Colonic mucosa (tissue), 4 donors: ENCODE measurements around the gene RHBDL1. TPM values are rescaled to one million over a fixed set of nuclear protein-coding genes. Genes with fewer than 3 reads are reported as not detected.

ENCODE experiments used
- DNase-seq: peaks from one replicate; pipeline ENCODE4 v3.0.0-alpha.2; 2020
- H3K27ac ChIP-seq: fragments of 200-600 bp; one replicate; pipeline ENCODE4 v1.8.0; 2021
- H3K27me3 ChIP-seq: fragments of 200-600 bp; one replicate; pipeline ENCODE4 v1.8.0; 2021
- H3K36me3 ChIP-seq: fragments of 200-600 bp; one replicate; pipeline ENCODE4 v1.8.0; 2021
- H3K4me1 ChIP-seq: fragments of 200-600 bp; one replicate; pipeline ENCODE4 v1.8.0; 2021; ENCODE audit warnings: mild to moderate bottlenecking
- H3K4me3 ChIP-seq: fragments of 200-600 bp; one replicate; pipeline ENCODE4 v1.8.0; 2021
- H3K9ac ChIP-seq, 2 donors: one replicate each; pipeline ENCODE4 v1.7.0; 2013; ENCODE audit warnings: control low read depth in 2 of 2, low read depth in 2 of 2, low read length in 2 of 2
- H3K9me3 ChIP-seq: fragments of 200-600 bp; one replicate; pipeline ENCODE4 v1.8.0; 2021
- intact Hi-C: fragments of 100-400 bp; cut with DNase I; formaldehyde crosslinking; loops from one replicate; pipeline ENCODE4 v1.14.1; 2022
- total RNA-seq, 2 donors: library from RNA; stranded (reverse); fragmentation: NEBNext Ultra II Directional in 1 of 2; extraction: Animal tissue kit (Norgen Biotek cat#: 25700) in 1 of 2; gene quantifications; one replicate each; pipeline ENCODE4 v1.2.1, GENCODE V29; 2021
- TF ChIP-seq, protein P1 (sequence below): fragments of 200-600 bp; IDR thresholded peaks from one replicate; pipeline ENCODE4 v1.8.0; 2022; ENCODE audit warnings: antibody characterized with exemption, mild to moderate bottlenecking
- donor health status: healthy.
- donor health status: DM: no; HTN: no; CAD: no.
- donor health status: DM: no; HTN: no; CAD: no.

The RHBDL1 gene
- total RNA-seq, 2 donors from 2014 or later = 4.0 to 5.7 TPM

DNA sequence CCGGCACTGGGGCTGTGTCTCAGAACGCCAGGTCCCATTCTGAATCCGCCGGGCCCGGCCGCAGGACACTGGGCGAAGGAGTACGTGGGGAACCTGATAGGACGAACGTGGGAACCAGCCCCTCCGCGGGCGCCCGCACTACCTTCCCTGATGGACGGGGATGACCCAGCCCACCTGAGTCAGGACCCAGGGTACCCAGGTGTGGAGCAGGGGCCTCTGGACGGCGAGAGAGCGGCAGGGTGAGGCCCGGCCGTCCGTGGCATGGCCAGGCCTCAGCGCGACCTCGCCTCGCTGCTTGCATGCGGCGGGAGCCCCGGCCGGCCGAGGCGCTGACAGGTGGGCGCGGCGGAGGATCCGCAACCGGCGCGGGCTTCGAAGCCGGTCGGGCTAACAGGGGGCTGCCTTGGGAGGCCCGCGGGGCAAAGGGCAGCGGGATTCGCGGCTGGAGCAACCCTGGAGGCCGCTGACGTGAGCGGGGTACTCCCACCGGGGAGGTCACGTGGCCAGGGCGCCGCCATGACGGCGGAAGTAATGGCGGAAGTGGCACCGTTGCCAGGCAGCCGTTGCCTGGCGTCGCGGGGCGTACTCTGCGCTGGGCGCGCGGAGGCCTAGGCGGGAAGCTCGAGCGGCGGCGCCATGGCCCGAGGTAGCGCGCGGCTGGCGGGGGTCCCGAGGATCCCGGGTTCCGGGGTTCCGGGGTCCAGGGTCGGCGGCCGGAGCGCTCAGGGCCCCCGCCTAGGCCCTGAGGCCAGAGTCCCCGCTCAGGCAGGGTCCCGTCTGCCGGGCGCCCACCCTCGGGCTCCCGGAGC, 26.5 kb upstream of the RHBDL1 start, which contains the start of gene WDR90:
Gene WDR90 (plus strand): TSS at position 585 of the 809 bp plus-strand sequence. CDS start 52 bp downstream, at position 637.
- peak within 1 kb of the TSS; percentile 82 to 95 for H3K9ac ChIP-seq
- H3K9me3 ChIP-seq = no peaks in the 10 kb centered on the region
- H3K36me3 ChIP-seq = no peaks in the 10 kb centered on the region
- no peaks in the 10 kb centered on the region for H3K27me3 ChIP-seq
- TF ChIP-seq, protein P1, sequence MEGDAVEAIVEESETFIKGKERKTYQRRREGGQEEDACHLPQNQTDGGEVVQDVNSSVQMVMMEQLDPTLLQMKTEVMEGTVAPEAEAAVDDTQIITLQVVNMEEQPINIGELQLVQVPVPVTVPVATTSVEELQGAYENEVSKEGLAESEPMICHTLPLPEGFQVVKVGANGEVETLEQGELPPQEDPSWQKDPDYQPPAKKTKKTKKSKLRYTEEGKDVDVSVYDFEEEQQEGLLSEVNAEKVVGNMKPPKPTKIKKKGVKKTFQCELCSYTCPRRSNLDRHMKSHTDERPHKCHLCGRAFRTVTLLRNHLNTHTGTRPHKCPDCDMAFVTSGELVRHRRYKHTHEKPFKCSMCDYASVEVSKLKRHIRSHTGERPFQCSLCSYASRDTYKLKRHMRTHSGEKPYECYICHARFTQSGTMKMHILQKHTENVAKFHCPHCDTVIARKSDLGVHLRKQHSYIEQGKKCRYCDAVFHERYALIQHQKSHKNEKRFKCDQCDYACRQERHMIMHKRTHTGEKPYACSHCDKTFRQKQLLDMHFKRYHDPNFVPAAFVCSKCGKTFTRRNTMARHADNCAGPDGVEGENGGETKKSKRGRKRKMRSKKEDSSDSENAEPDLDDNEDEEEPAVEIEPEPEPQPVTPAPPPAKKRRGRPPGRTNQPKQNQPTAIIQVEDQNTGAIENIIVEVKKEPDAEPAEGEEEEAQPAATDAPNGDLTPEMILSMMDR = no peak
- DNase-seq = peak; percentile 96
- peaks cover 29% of the 10 kb centered on the region for H3K4me1 ChIP-seq
- intact Hi-C loops = no loop called here
- peak within 1 kb of the TSS; percentile 97 for H3K4me3 ChIP-seq
- peak within 1 kb of the TSS; percentile 80 for H3K27ac ChIP-seq

DNA sequence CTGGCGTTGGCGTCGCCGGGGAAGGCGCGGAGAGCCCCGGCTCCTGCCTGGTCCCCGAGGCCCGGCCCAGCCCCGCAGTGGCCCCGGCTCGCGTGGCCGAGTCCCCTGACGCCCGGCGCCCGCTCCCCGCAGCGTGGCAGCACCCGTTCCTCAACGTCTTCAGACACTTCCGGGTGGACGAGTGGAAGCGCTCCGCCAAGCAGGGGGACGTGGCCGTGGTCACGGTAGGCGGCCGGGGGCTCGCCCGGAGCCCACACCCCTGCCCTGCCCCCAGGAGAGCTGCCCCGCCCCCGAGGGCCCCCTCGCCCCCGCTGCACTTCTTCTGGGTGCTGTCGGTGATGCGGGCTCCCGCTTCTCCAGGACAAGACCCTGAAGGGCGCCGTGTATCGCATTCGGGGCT, 25.8 kb upstream of the RHBDL1 start:
- Histone ChIP-seq H3K36me3 (no peaks in the 10 kb centered on the region), H3K27ac (peak overlapping the region; percentile 80), H3K27me3 (no peaks in the 10 kb centered on the region), H3K9me3 (no peaks in the 10 kb centered on the region), H3K9ac (peak overlapping the region; percentile 66 to 95), H3K4me1 (peaks cover 29% of the 10 kb centered on the region), H3K4me3 (peak overlapping the region; percentile 97)
- intact Hi-C loops = no loop called here
- TF ChIP-seq, protein P1 = no peak
- DNase-seq = no peak

DNA sequence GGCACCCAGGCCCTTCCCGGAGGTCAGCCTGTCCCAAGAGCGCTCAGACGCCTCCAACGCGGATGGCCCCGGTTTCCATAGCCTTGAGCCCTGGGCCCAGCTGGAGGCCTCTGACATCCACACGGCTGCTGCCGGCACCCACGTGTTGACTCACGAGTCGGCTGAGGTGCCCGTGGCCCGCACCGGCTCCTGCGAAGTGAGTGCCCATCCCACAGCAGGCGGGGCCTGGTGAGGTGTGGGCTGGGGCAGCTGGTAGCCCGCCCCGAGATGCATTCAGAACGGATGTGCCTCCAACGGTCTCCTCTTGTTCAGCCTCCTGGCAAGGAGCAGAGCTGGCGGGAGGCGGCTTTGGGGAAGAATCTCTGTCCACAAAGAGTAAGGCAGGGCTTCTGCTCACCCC, 23.6 kb upstream of the RHBDL1 start:
- H3K9me3 ChIP-seq = no peaks in the 10 kb centered on the region
- H3K36me3 ChIP-seq = no peaks in the 10 kb centered on the region
- peaks cover 22% of the 10 kb centered on the region for H3K4me1 ChIP-seq
- TF ChIP-seq, protein P1 = no peak
- DNase-seq = no peak
- H3K4me3 ChIP-seq = no peak overlapping the region
- H3K27ac ChIP-seq = no peak overlapping the region
- no peaks in the 10 kb centered on the region for H3K27me3 ChIP-seq
- H3K9ac ChIP-seq = no peak overlapping the region
- intact Hi-C loops = no loop called here

DNA sequence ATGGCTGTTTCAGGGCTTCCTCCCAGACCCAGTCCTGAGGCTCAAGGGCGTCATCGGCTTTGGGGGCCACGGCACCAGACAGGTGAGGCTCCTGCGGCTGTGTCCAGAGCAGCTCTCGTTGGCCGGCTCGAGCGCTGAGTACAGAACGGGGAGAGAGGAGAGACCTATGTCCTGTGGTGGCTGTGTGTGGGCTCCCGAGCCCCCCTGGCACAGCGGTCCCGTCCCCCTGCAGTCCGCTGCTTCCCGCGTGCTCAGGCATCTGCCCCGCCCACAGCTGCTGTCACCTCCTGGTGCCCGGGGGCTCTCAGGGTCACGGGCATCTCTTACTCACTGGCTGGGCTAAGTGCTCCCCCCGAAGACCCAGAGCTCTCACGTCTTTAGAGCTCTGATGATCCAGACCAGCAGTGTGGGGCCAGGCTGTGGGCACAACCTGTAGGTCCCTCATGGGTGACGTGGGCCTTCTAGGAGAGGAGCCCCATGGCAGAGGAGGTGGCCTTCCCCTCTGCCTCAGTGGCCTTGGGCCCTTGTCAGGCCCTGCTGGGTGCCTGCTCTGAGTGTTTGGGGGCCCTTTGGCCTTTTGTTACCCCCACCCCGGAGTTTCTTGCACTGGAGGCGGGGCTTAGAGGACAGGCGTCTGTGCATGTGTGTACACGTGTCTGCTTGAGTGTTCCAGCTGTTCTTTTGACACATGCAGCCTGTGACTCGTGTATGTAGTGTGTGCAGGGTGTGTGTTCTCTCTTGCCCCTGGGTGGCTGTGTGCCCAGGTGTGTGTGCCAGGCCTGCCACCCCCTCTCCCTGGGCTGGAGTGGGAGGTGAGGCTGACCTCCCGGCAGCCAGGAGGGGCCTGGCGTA, 22.8 kb upstream of the RHBDL1 start:
- no peak for DNase-seq
- intact Hi-C loops = no loop called here

DNA sequence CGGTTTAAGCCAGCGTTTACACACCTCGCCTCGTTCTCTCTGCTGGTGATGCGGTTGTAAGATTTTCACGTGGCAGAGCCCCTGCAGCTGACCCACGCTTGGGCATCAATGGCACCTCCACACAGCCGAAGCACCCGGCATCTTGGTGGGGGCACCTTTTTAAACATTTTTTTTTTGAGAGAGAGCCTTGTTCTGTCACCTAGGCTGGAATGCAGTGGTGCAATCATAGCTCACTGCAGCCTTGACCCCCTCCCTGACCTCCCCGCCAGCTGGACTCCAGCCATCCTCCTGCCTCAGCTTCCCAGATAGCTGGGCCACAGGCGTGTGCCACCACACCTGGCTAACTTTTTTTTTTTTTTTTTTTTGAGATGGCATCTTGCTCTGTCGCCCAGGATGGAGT, 21.4 kb upstream of the RHBDL1 start:
- Histone ChIP-seq H3K9ac (no peak overlapping the region), H3K36me3 (no peaks in the 10 kb centered on the region), H3K27me3 (no peaks in the 10 kb centered on the region), H3K27ac (no peak overlapping the region), H3K9me3 (no peaks in the 10 kb centered on the region), H3K4me3 (no peak overlapping the region), H3K4me1 (peaks cover 6% of the 10 kb centered on the region)
- no peak for DNase-seq
- TF ChIP-seq, protein P1 = no peak
- intact Hi-C loops = no loop called here

More for the DNA sequence above, 22.8 kb upstream of the RHBDL1 start:
- H3K27me3 ChIP-seq = no peaks in the 10 kb centered on the region
- TF ChIP-seq, protein P1 = no peak
- no peaks in the 10 kb centered on the region for H3K9me3 ChIP-seq
- no peak overlapping the region for H3K4me3 ChIP-seq
- H3K4me1 ChIP-seq = peaks cover 14% of the 10 kb centered on the region
- H3K27ac ChIP-seq = no peak overlapping the region
- H3K9ac ChIP-seq = peak overlapping the region in 1 of 2 donors; percentile 2
- H3K36me3 ChIP-seq = no peaks in the 10 kb centered on the region
